Measurements from ENCODE around the gene IL34. TPM values are rescaled to one million over a fixed set of nuclear protein-coding genes. Genes with fewer than 3 reads are reported as not detected.

The IL34 gene
- total RNA-seq, result 10 to 100 TPM; 11.9 to 55.6 TPM

- ATAC-seq (ENCODE audit: insufficient number of reproducible peaks, low FRiP score, low read depth), result no peak
- TF ChIP-seq CTCF (IDR thresholded peaks at IDR 0.05), result no peak
- Histone ChIP-seq H3K27me3 (replicated peaks; ENCODE audit: insufficient read depth) (no peaks in the 10 kb centered on the region), H3K4me3 (peak within 1 kb of the TSS; percentile 57), H3K4me1 (ENCODE audit: control insufficient read depth in 1 of 2, low read depth in 2 of 2) (peaks cover 12 to 34% of the 10 kb centered on the region in 2 donors), H3K27ac (peak within 1 kb of the TSS; percentile 2 to 82), H3K36me3 (no peaks in the 10 kb centered on the region), H3K9me3 (no peaks in the 10 kb centered on the region)
- no peak for DNase-seq (ENCODE audit: low spot score)
Measured at GRCh38 chr16:70646260-70647241, at the start of gene IL34. Gene IL34, plus strand, starts transcription at chr16:70646559. Its CDS starts 389 bp downstream, at chr16:70646948.

- H3K27me3 ChIP-seq (replicated peaks; ENCODE audit: insufficient read depth), result no peaks in the 10 kb centered on the region
- peaks cover 7 to 27% of the 10 kb centered on the region in 2 donors for H3K4me1 ChIP-seq (ENCODE audit: control insufficient read depth in 1 of 2, low read depth in 2 of 2)
- H3K27ac ChIP-seq, result no peak overlapping the region
- no peaks in the 10 kb centered on the region for H3K9me3 ChIP-seq
- H3K36me3 ChIP-seq, result no peaks in the 10 kb centered on the region
- no peak overlapping the region for H3K4me3 ChIP-seq
- DNase-seq (ENCODE audit: low spot score) (no peak), ATAC-seq (ENCODE audit: insufficient number of reproducible peaks, low FRiP score, low read depth) (no peak)
- no peak for TF ChIP-seq CTCF (IDR thresholded peaks at IDR 0.05)
Measured at GRCh38 chr16:70597135-70597835, 49.1 kb upstream of the IL34 start.

- Histone ChIP-seq H3K36me3 (no peaks in the 10 kb centered on the region), H3K27me3 (replicated peaks; ENCODE audit: insufficient read depth) (no peaks in the 10 kb centered on the region), H3K4me3 (no peak overlapping the region), H3K4me1 (ENCODE audit: control insufficient read depth in 1 of 2, low read depth in 2 of 2) (peaks cover 0 to 17% of the 10 kb centered on the region in 2 donors), H3K27ac (no peak overlapping the region), H3K9me3 (no peaks in the 10 kb centered on the region)
- DNase-seq (ENCODE audit: low spot score), result no peak
- no peak for ATAC-seq (ENCODE audit: insufficient number of reproducible peaks, low FRiP score, low read depth)
- TF ChIP-seq CTCF (IDR thresholded peaks at IDR 0.05), result no peak
Measured at GRCh38 chr16:70598937-70599503, 47.3 kb upstream of the IL34 start.

- TF ChIP-seq CTCF (IDR thresholded peaks at IDR 0.05), result no peak
- H3K27me3 ChIP-seq (replicated peaks; ENCODE audit: insufficient read depth), result no peaks in the 10 kb centered on the region
- no peak for ATAC-seq (ENCODE audit: insufficient number of reproducible peaks, low FRiP score, low read depth)
- no peak for DNase-seq (ENCODE audit: low spot score)
- no peak overlapping the region for H3K27ac ChIP-seq
- peaks cover 0 to 7% of the 10 kb centered on the region in 2 donors for H3K4me1 ChIP-seq (ENCODE audit: control insufficient read depth in 1 of 2, low read depth in 2 of 2)
- no peaks in the 10 kb centered on the region for H3K9me3 ChIP-seq
- no peak overlapping the region for H3K4me3 ChIP-seq
- H3K36me3 ChIP-seq, result no peaks in the 10 kb centered on the region
Measured at GRCh38 chr16:70600730-70601129, 45.6 kb upstream of the IL34 start.

All from thoracic aorta (tissue), 2 donors.